Neural cell (in vitro differentiated cells): Measurements from ENCODE around the gene LRRC8E.

Source experiments
- CTCF ChIP-seq: fragments of 450-650 bp; IDR thresholded peaks from 2 replicates; pipeline ENCODE4 v1.5.1; 2014; ENCODE audit warnings: antibody characterized with exemption, mild to moderate bottlenecking, moderate library complexity; ENCODE audit not compliant: poor library complexity, severe bottlenecking
- EZH2 ChIP-seq: fragments of 200-600, 300-800 bp; shearing (Covaris generic), sonication (generic); IDR thresholded peaks from 2 replicates; pipeline ENCODE4 v1.6.1; 2014; ENCODE audit warnings: antibody characterized with exemption, low read length, borderline replicate concordance, mild to moderate bottlenecking; ENCODE audit not compliant: insufficient read depth, poor library complexity, severe bottlenecking
- POLR2AphosphoS5 ChIP-seq: IDR thresholded peaks from 2 replicates; pipeline ENCODE4 v1.6.1; 2012
- SMC3 ChIP-seq: fragments of 450-650 bp; conservative IDR thresholded peaks from 2 replicates; pipeline ENCODE4 v1.6.1; 2014; ENCODE audit warnings: antibody characterized with exemption, mild to moderate bottlenecking, moderate library complexity; ENCODE audit not compliant: poor library complexity
- TAF1 ChIP-seq: IDR thresholded peaks from 2 replicates; pipeline ENCODE4 v1.6.1; 2012; ENCODE audit warnings: low read depth

GRCh38 chr19:7905268-7905667 lies 17.0 kb downstream of the LRRC8E start:
- no peak for TF ChIP-seq CTCF
- no peak for TF ChIP-seq POLR2AphosphoS5
- no peak for TF ChIP-seq TAF1
- TF ChIP-seq SMC3 = no peak
- no peak for TF ChIP-seq EZH2
